ENCODE measurements around the gene ABCA9. TPM values are rescaled to one million over a fixed set of nuclear protein-coding genes. Genes with fewer than 3 reads are reported as not detected.
A peak's percentile ranks its signal among the peaks of the same experiment; 100 is the strongest.
"Not testable (repeated sequence)": the region's sequence is repeated elsewhere in the genome, so short reads cannot be mapped to it uniquely, and the experiment has no call there.

ABCA9 gene
- total RNA-seq, 1 experiment from 2014 or later: not detected

DNA sequence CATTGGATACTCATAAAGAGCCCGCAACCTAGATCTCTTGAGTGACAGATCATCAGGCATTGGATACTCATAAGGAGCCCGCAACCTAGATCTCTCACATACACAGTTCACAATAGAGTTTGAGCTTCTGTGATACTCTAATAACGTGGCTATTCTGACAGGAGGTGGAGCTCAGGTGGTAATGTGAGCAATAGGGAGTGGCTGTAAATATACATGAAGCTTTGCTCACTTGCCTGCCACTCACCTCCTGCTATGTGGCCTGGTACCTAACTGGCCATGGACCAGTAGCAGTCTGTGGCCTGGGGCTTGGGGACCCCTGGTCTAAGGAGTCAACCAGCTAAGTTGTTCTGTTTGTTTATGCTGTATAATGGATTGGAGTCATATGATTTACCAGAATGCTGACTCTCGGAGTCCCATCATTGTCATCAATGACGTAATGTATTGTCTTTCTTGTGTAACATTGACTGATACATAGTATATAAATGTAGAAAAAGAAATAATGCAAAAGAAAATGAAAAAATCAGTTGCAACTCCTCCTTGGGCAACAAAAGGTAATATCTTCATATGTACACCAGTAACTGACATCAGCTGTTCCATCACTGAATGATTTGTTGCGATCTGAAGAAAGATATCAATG, 17.5 kb downstream of the ABCA9 start:
- Histone ChIP-seq H3K4me1 (replicated peaks) (no peaks in the 10 kb centered on the region), H3K27ac (no peak overlapping the region), H3K4me3 (no peak overlapping the region), H3K27me3 (replicated peaks) (no peaks in the 10 kb centered on the region), H3K9me3 (replicated peaks) (no peaks in the 10 kb centered on the region), H3K36me3 (no peaks in the 10 kb centered on the region)
- no peak for DNase-seq (ENCODE audit: low read depth in 1 of 2, low spot score in 2 of 2)

DNA sequence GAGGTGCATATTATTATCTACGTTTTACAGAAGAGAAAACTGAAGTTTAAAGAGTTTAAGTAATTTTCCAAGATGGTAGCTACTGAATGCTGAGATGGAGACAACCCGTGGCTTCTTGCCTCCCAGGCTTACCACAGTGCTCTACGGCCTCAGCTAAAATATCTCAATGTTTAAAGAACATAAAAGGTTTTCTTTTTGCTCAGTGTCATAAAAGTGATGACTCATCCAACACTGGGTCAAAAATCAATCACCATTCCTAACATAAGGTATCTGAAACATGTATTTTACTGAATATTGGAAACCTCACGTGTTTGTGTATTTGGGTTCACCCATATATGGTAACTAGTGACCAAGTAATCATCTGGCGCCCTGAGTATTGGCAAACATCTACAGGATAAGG, 18.4 kb downstream of the ABCA9 start:
- DNase-seq (ENCODE audit: low read depth in 1 of 2, low spot score in 2 of 2): no peak
- Histone ChIP-seq H3K36me3 (no peaks in the 10 kb centered on the region), H3K4me3 (no peak overlapping the region), H3K27ac (no peak overlapping the region), H3K9me3 (replicated peaks) (no peaks in the 10 kb centered on the region), H3K4me1 (replicated peaks) (no peaks in the 10 kb centered on the region), H3K27me3 (replicated peaks) (no peaks in the 10 kb centered on the region)

DNA sequence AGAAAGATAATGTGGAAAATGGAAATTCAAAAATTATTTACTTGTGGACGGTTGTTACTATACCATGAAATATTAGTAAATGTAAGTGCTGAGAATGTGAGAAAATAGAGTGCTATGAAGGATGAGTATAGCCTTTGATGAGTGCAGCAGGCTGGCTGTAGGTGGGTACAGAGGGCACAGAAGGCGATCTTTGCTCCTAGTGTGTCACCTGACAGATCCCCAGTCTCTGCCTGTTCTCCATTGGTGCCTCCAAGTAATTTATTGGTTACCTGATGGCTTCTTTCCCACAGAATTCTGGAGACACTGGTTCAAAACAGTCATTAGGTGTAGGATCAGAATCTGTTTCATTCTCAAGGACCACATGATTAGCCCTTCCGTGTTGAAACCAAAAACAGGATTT, 28.9 kb downstream of the ABCA9 start:
- H3K36me3 ChIP-seq: no peaks in the 10 kb centered on the region
- DNase-seq (ENCODE audit: low read depth in 1 of 2, low spot score in 2 of 2): no peak
- no peaks in the 10 kb centered on the region for H3K4me1 ChIP-seq (replicated peaks)
- H3K27ac ChIP-seq: no peak overlapping the region
- H3K4me3 ChIP-seq: no peak overlapping the region
- H3K9me3 ChIP-seq (replicated peaks): no peaks in the 10 kb centered on the region
- H3K27me3 ChIP-seq (replicated peaks): no peaks in the 10 kb centered on the region

DNA sequence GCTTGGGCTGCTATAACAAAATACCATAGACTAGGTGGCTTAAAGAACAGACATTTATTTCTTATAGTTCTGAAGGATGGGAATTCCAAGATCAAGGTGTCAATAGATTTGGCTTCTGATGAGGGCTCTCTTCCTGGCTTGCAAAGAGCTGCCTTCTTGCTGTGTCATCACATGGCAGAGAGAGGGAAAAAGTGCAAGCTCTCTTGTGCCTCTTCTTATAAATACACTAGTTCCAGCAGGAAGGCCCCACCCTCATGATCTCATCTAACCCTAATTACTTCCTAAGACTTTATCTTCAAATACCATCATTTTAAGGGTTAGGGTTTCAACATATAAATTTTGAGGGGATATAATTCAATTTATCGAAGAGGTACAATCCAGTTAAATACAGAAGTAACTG, 30.6 kb downstream of the ABCA9 start:
- no peaks in the 10 kb centered on the region for H3K9me3 ChIP-seq (replicated peaks)
- H3K27me3 ChIP-seq (replicated peaks): no peaks in the 10 kb centered on the region
- no peak for DNase-seq (ENCODE audit: low read depth in 1 of 2, low spot score in 2 of 2)
- no peaks in the 10 kb centered on the region for H3K4me1 ChIP-seq (replicated peaks)
- H3K4me3 ChIP-seq: no peak overlapping the region
- no peak overlapping the region for H3K27ac ChIP-seq
- no peaks in the 10 kb centered on the region for H3K36me3 ChIP-seq

DNA sequence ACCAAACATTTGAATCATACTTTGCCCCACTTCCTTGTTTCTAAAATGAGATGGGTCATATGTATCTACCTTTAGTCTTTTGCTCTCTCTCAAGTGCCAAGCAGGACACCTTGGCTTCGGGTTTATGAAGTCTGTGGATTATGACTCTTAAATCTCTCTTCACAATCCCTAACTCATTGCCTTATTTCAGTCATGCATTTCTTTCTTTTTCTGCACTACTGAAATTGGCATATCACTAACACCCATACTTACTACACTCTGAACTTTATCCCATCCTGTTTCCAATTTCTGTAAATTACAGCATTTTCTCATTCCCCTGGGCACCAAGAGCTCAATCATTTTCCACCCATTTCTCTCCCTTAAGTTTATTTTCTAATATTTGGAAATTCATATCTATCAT, 42.0 kb downstream of the ABCA9 start:
- H3K27ac ChIP-seq: no peak overlapping the region

DNA sequence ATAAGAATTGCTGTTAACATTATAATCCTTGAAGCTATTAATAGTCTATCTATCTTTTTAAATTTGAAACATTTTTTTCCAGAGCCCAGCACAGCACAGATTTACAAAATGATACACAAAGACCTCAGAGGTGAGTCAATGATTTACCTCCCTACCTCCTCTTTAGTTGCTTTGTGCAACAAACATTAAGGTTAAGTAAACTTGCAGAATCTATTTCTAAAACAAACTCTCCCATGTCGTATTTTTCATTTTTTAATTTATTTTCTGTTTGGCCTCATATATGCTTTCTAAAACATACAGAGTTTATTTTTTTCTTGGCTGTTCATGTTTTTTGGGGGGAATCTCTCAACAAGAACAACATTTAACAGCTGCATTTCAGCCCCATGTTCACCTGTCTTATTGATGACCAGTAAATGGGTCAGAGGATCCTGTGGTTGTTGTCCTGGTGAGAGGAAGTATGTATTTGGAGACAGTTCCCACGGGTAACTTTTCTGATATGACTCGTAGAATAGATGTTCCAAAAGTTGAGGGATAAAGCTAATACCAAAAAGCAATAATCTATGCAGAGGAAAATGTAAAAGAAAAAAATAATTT, 42.6 kb downstream of the ABCA9 start:
- no peak overlapping the region for H3K27ac ChIP-seq
- H3K27me3 ChIP-seq (replicated peaks): no peaks in the 10 kb centered on the region
- no peak overlapping the region for H3K4me3 ChIP-seq
- H3K4me1 ChIP-seq (replicated peaks): no peaks in the 10 kb centered on the region
- no peaks in the 10 kb centered on the region for H3K9me3 ChIP-seq (replicated peaks)
- no peak for DNase-seq (ENCODE audit: low read depth in 1 of 2, low spot score in 2 of 2)
- H3K36me3 ChIP-seq: no peaks in the 10 kb centered on the region

More for the DNA sequence above, 42.0 kb downstream of the ABCA9 start:
- no peak for DNase-seq (ENCODE audit: low read depth in 1 of 2, low spot score in 2 of 2)
- Histone ChIP-seq H3K36me3 (no peaks in the 10 kb centered on the region), H3K27me3 (replicated peaks) (no peaks in the 10 kb centered on the region), H3K9me3 (replicated peaks) (no peaks in the 10 kb centered on the region), H3K4me1 (replicated peaks) (no peaks in the 10 kb centered on the region), H3K4me3 (no peak overlapping the region)

DNA sequence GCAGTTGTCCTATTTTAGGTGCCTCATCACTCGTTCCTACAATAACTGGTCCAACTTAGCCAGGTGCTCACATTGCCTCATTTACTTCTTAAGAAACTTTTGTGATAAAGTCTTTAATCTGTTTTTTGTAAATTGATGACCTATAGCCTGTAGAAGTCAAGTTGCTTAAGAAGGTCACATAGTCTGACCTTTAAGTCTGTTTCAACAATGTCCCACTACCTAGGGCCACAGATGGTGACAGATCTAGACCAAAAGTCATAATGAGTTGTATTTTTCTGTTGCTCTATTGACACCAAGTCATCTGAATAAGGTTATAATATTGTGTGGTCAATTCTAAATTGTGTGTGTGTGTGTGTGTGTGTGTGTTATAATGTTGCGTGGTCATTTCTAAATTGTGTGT, 45.1 kb downstream of the ABCA9 start:
- no peak overlapping the region for H3K27ac ChIP-seq
- no peaks in the 10 kb centered on the region for H3K27me3 ChIP-seq (replicated peaks)
- no peaks in the 10 kb centered on the region for H3K4me1 ChIP-seq (replicated peaks)
- no peaks in the 10 kb centered on the region for H3K36me3 ChIP-seq
- H3K4me3 ChIP-seq: no peak overlapping the region
- no peak for DNase-seq (ENCODE audit: low read depth in 1 of 2, low spot score in 2 of 2)
- H3K9me3 ChIP-seq (replicated peaks): no peaks in the 10 kb centered on the region

DNA sequence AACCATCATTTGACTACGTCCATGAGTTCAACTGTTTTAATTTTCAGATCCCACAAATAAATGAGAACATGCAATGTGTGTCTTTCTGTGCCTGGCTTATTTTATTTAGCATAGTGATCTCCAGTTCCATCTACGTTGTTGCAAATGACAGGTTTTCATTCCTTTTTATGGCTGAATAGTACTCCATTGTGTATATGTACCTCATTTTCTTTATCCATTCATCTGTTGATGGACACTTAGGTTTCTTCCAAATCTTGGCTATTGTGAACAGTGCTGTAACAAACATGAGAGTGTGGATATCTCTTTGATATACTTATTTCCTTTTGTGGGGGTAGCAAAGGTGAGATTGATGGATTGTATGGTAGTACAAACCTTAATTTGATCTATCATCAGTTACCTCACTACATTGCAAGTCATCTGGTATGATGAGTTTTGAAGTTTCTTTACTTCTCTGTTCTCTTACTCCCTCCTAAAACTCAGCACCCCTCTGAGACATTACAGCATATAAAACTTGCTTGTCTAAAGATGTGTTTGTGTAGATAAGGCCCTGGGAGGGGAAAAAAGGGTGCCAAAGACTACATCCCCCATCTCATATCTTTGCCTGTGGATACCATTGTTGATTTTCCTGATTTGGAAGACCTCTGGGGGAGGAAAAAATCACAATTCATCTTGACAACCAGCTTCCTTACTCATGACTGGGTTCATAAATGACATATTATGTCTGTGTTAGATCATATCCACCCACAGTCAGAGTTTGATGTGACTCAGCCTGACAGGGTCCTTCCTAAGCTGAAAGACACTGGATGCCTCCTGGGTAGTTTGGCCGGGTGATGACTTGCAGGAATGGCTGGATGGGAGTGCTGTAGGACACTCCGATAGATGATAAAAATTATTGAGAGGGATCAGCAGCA, 47.6 kb downstream of the ABCA9 start:
- Histone ChIP-seq H3K27ac (no peak overlapping the region), H3K4me1 (replicated peaks) (no peaks in the 10 kb centered on the region), H3K27me3 (replicated peaks) (no peaks in the 10 kb centered on the region), H3K9me3 (replicated peaks) (no peaks in the 10 kb centered on the region), H3K36me3 (no peaks in the 10 kb centered on the region), H3K4me3 (no peak overlapping the region)
- no peak for DNase-seq (ENCODE audit: low read depth in 1 of 2, low spot score in 2 of 2)

DNA sequence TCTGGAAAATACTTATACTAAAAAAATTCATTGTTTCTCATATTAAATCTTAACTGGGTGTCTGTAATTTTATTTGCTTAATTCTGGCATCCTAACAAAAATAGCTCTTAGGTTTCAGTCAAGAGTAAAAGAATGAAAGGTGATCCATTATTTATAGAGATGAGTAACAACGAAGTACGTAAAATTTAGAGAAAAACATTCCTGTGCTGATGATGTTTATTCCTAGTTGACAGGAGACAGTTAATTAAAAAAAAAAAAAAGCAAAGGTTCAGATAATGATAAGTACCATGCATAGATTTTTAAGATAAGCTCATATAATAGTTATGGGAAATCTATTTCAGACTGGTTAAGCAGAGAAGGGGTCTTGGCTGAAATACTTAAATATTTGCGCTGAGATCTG, 50.8 kb downstream of the ABCA9 start:
- H3K36me3 ChIP-seq: no peaks in the 10 kb centered on the region
- no peak overlapping the region for H3K4me3 ChIP-seq
- no peaks in the 10 kb centered on the region for H3K4me1 ChIP-seq (replicated peaks)
- peaks cover 3% of the 10 kb centered on the region; the same call in 1 of the 2 replicates for H3K9me3 ChIP-seq (replicated peaks)
- no peaks in the 10 kb centered on the region; the same call in 1 of the 2 replicates for H3K27me3 ChIP-seq (replicated peaks)
- H3K27ac ChIP-seq: no peak overlapping the region
- DNase-seq (ENCODE audit: low read depth in 1 of 2, low spot score in 2 of 2): no peak

DNA sequence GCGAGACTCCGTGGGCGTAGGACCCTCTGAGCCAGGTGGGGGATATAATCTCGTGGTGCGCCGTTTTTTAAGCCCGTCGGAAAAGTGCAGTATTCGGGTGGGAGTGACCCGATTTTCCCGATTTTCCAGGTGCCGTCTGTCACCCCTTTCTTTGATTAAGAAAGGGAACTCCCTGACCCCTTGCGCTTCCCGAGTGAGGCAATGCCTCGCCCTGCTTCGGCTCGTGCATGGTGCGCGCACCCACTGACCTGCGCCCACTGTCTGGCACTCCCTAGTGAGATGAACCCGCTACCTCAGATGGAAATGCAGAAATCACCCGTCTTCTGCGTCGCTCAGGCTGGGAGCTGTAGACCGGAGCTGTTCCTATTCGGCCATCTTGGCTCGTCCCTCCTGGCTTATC, 56.0 kb downstream of the ABCA9 start:
- H3K4me3 ChIP-seq; H3K27ac ChIP-seq; DNase-seq (ENCODE audit: low read depth in 1 of 2, low spot score in 2 of 2); H3K27me3 ChIP-seq (replicated peaks); H3K36me3 ChIP-seq; H3K9me3 ChIP-seq (replicated peaks); H3K4me1 ChIP-seq (replicated peaks): not testable (repeated sequence)

DNA sequence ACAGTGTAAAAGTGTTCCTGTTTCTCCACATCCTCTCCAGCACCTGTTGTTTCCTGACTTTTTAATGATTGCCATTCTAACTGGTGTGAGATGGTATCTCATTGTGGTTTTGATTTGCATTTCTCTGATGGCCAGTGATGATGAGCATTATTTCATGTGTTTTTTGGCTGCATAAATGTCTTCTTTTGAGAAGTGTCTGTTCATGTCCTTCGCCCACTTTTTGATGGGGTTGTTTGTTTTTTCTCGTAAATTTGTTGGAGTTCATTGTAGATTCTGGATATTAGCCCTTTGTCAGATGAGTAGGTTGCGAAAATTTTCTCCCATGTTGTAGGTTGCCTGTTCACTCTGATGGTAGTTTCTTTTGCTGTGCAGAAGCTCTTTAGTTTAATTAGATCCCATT, 61.0 kb downstream of the ABCA9 start:
- not testable (repeated sequence) for H3K27me3 ChIP-seq (replicated peaks); DNase-seq (ENCODE audit: low read depth in 1 of 2, low spot score in 2 of 2); H3K4me1 ChIP-seq (replicated peaks); H3K9me3 ChIP-seq (replicated peaks); H3K36me3 ChIP-seq; H3K4me3 ChIP-seq; H3K27ac ChIP-seq

DNA sequence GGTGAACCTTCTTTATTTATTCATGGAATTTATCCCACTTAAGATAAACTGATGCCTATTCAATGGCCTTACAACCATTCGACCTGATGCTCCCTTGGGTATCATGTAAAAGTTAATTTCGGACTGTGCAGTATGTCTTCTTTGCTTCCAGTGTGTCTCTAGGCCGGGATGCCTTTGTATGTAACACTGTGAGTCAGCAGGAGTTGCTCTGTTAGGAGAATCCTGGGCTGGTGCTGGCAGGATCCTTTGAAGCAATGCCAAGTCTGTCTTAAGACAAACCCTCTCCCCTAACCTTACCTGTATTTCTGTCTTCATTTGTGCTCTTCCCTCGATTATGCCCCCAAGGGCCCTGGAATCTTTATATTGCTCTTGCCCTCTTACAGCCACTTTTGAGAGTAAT, 67.6 kb downstream of the ABCA9 start:
- H3K36me3 ChIP-seq: no peaks in the 10 kb centered on the region
- H3K9me3 ChIP-seq (replicated peaks): 0 out of 2 replicates have a peak, but pooled peaks cover 3% of the 10 kb centered on the region
- DNase-seq (ENCODE audit: low read depth in 1 of 2, low spot score in 2 of 2): no peak
- H3K27me3 ChIP-seq (replicated peaks): no peaks in the 10 kb centered on the region
- H3K4me1 ChIP-seq (replicated peaks): no peaks in the 10 kb centered on the region
- no peak overlapping the region for H3K4me3 ChIP-seq
- H3K27ac ChIP-seq: no peak overlapping the region

DNA sequence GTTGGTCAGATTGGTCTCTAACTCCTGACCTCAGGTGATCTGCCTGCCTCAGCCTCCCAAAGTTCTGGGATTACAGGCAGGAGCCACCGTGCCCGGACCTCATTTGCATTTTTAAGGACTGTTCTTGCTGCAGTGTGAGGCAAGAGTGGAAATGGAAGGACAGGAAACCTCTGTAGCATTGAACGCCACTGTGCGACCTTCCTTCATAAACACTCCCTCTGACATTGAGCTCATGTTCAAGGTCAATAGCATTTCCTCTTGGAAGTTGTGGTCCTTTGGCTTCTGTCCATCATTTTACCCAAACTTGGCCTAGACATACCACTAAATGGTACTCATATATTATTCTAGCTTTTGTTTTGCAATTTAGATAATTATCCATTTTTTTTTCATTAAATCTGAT, 72.8 kb downstream of the ABCA9 start:
- Histone ChIP-seq H3K4me3 (no peak overlapping the region), H3K4me1 (replicated peaks) (no peaks in the 10 kb centered on the region), H3K27me3 (replicated peaks) (no peaks in the 10 kb centered on the region), H3K36me3 (no peaks in the 10 kb centered on the region), H3K27ac (no peak overlapping the region), H3K9me3 (replicated peaks) (0 out of 2 replicates have a peak, but pooled peaks cover 3% of the 10 kb centered on the region)
- no peak for DNase-seq (ENCODE audit: low read depth in 1 of 2, low spot score in 2 of 2)

DNA sequence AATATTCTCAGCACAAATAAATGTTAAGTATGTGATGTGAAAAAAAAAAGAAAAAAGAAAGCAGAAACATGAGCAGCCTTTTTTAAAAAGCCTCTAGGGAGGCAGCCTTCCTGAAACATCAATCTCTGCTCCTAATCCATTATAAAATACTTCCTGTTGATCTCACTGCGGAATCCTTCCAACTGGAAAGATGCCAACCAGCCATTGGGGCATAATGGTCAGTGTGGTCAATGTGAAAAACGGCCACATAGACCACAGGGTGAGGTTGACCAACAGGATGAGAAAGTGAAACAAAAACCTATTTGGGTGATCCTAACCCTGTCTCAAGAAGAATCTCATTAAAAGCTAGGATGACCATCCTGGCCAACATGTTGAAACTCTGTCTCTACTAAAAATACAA, 79.4 kb downstream of the ABCA9 start:
- no peak overlapping the region for H3K27ac ChIP-seq
- DNase-seq (ENCODE audit: low read depth in 1 of 2, low spot score in 2 of 2): peak; percentile 43 to 59
- no peaks in the 10 kb centered on the region for H3K36me3 ChIP-seq
- H3K9me3 ChIP-seq (replicated peaks): no peaks in the 10 kb centered on the region
- H3K4me3 ChIP-seq: no peak overlapping the region
- no peaks in the 10 kb centered on the region; the same call in 1 of the 2 replicates for H3K4me1 ChIP-seq (replicated peaks)
- H3K27me3 ChIP-seq (replicated peaks): no peaks in the 10 kb centered on the region
